GM12891 (cell line): ENCODE measurements around the gene C22orf15.

Experiments
- POLR2AphosphoS5 ChIP-seq: IDR thresholded peaks from 2 replicates; pipeline ENCODE4 v1.6.1; 2011; ENCODE audit warnings: low read depth, low read length, control low read depth
- TAF1 ChIP-seq: IDR thresholded peaks from 2 replicates; pipeline ENCODE4 v1.6.1; 2011; ENCODE audit warnings: low read depth, low read length, control low read depth

DNA sequence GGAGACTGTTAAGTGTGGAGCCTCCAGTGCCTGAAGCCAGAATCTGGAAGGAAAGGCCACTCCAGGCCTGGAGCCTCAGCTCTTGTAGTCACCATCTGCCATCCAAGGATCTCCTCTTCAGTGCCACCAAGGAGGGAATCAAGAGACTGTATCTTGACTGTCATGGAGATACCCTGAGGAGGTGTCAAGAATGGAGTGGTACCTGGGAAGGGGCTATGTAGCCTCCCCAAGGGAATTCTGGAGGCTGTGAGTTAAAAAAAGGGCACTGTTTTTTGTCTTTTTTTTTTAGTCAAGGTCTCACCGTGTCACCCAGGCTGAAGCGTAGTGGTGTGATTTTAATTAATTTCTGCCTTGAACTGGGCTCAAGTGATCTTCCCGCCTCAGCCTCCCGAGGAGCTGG, 3.2 kb upstream of the C22orf15 start:
- no peak for TF ChIP-seq POLR2AphosphoS5
- no peak for TF ChIP-seq TAF1
